ENCODE measurements around the gene NGRN.

The NGRN gene

GRCh38 chr15:90232941-90233386, 32.5 kb upstream of the NGRN start:
- no peak overlapping the region for H4K91ac ChIP-seq (ENCODE audit: low read depth, low read length)
- peak overlapping the region; percentile 40 for H4K8ac ChIP-seq (ENCODE audit: low read depth, low read length)
- no peak overlapping the region for H4K12ac ChIP-seq (ENCODE audit: low read depth, low read length)
- no peak overlapping the region for H3K23ac ChIP-seq (ENCODE audit: low read length)
- DNase-seq: no peak
- no peaks in the 10 kb centered on the region for H3K79me2 ChIP-seq (ENCODE audit: control insufficient read depth, insufficient read depth, low read length, poor library complexity)
- no CpG with 5 or more reads among the region's 9 CpGs for WGBS (ENCODE audit: extremely low coverage, insufficient coverage, insufficient read length)
- H3K4me2 ChIP-seq (ENCODE audit: low read length): peak overlapping the region; percentile 92
- H3K4me1 ChIP-seq (ENCODE audit: control insufficient read depth in 1 of 2, insufficient read depth in 2 of 2, low read length in 2 of 2): peaks cover 2 to 3% of the 10 kb centered on the region in 2 experiments
- H3K14ac ChIP-seq (ENCODE audit: low read length): no peak overlapping the region
- no peak overlapping the region for H2AK5ac ChIP-seq (ENCODE audit: low read length)
- no peak overlapping the region for H3K18ac ChIP-seq (ENCODE audit: low read length)
- H2BK5ac ChIP-seq (ENCODE audit: low read depth, low read length, poor library complexity): no peak overlapping the region
- peaks cover 28 to 29% of the 10 kb centered on the region in 2 experiments for H3K36me3 ChIP-seq (ENCODE audit: control insufficient read depth in 1 of 2, insufficient read depth in 2 of 2, low read length in 2 of 2)
- H3K4ac ChIP-seq (ENCODE audit: low read depth, low read length): no peak overlapping the region
- H3K27me3 ChIP-seq (ENCODE audit: insufficient read depth, low read length): no peaks in the 10 kb centered on the region
- peaks cover 5% of the 10 kb centered on the region for H3K79me1 ChIP-seq (ENCODE audit: low read length)
- peak overlapping the region; percentile 85 for H3K4me3 ChIP-seq (ENCODE audit: low read depth, low read length)
- no peaks in the 10 kb centered on the region for H3K9me3 ChIP-seq (ENCODE audit: insufficient read depth, low read depth, low read length)
- H3K27ac ChIP-seq (ENCODE audit: low read depth, low read length): no peak overlapping the region
- peak overlapping the region; percentile 65 for H2AFZ ChIP-seq (ENCODE audit: insufficient read depth, low read length, poor library complexity)
- no peak overlapping the region for H2BK120ac ChIP-seq (ENCODE audit: insufficient read depth, low read length, poor library complexity)
- peak overlapping the region; percentile 24 for H3K9ac ChIP-seq (ENCODE audit: low read length)
- no peak overlapping the region for H2BK12ac ChIP-seq (ENCODE audit: low read length)

- no peaks in the 10 kb centered on the region for H3K9me3 ChIP-seq (ENCODE audit: insufficient read depth, low read depth, low read length)
- no peak within 1 kb of the TSS for H3K23ac ChIP-seq (ENCODE audit: low read length)
- peak within 1 kb of the TSS; percentile 65 for H2AFZ ChIP-seq (ENCODE audit: insufficient read depth, low read length, poor library complexity)
- H3K27ac ChIP-seq (ENCODE audit: low read depth, low read length): peak within 1 kb of the TSS; percentile 7
- no peaks in the 10 kb centered on the region for H3K27me3 ChIP-seq (ENCODE audit: insufficient read depth, low read length)
- peak; percentile 79 to 97 for DNase-seq
- no peaks in the 10 kb centered on the region for H3K79me2 ChIP-seq (ENCODE audit: control insufficient read depth, insufficient read depth, low read length, poor library complexity)
- H3K36me3 ChIP-seq (ENCODE audit: control insufficient read depth in 1 of 2, insufficient read depth in 2 of 2, low read length in 2 of 2): peaks cover 25 to 26% of the 10 kb centered on the region in 2 experiments
- peak within 1 kb of the TSS; percentile 20 for H4K91ac ChIP-seq (ENCODE audit: low read depth, low read length)
- peak within 1 kb of the TSS; percentile 85 for H3K4me3 ChIP-seq (ENCODE audit: low read depth, low read length)
- H4K8ac ChIP-seq (ENCODE audit: low read depth, low read length): peak within 1 kb of the TSS; percentile 88
- H3K18ac ChIP-seq (ENCODE audit: low read length): peak within 1 kb of the TSS; percentile 70
- peak within 1 kb of the TSS; percentile 22 for H3K14ac ChIP-seq (ENCODE audit: low read length)
- H2BK12ac ChIP-seq (ENCODE audit: low read length): no peak within 1 kb of the TSS
- H2BK5ac ChIP-seq (ENCODE audit: low read depth, low read length, poor library complexity): peak within 1 kb of the TSS; percentile 33
- no peak within 1 kb of the TSS for H2BK120ac ChIP-seq (ENCODE audit: insufficient read depth, low read length, poor library complexity)
- no CpG with 5 or more reads among the region's 63 CpGs for WGBS (ENCODE audit: extremely low coverage, insufficient coverage, insufficient read length)
- peak within 1 kb of the TSS; percentile 45 for H3K9ac ChIP-seq (ENCODE audit: low read length)
- H3K4ac ChIP-seq (ENCODE audit: low read depth, low read length): peak within 1 kb of the TSS; percentile 1
- H3K4me1 ChIP-seq (ENCODE audit: control insufficient read depth in 1 of 2, insufficient read depth in 2 of 2, low read length in 2 of 2): peaks cover 2 to 3% of the 10 kb centered on the region in 2 experiments
- H2AK5ac ChIP-seq (ENCODE audit: low read length): no peak within 1 kb of the TSS
- H4K12ac ChIP-seq (ENCODE audit: low read depth, low read length): peak within 1 kb of the TSS; percentile 55
- H3K4me2 ChIP-seq (ENCODE audit: low read length): peak within 1 kb of the TSS; percentile 92
- H3K79me1 ChIP-seq (ENCODE audit: low read length): peaks cover 5% of the 10 kb centered on the region
Observed at GRCh38 chr15:90233387-90234095, 31.9 kb upstream of the NGRN start, which contains the start of gene CIB1. Gene CIB1, minus strand, starts transcription at chr15:90233941. Its CDS starts 56 bp downstream, at chr15:90233885.

- Histone ChIP-seq H3K27me3 (ENCODE audit: insufficient read depth, low read length) (no peaks in the 10 kb centered on the region), H3K9ac (ENCODE audit: low read length) (peak within 1 kb of the TSS; percentile 45), H2BK120ac (ENCODE audit: insufficient read depth, low read length, poor library complexity) (no peak within 1 kb of the TSS), H3K14ac (ENCODE audit: low read length) (peak within 1 kb of the TSS; percentile 22), H3K23ac (ENCODE audit: low read length) (no peak within 1 kb of the TSS), H2AFZ (ENCODE audit: insufficient read depth, low read length, poor library complexity) (peak within 1 kb of the TSS; percentile 65), H2BK5ac (ENCODE audit: low read depth, low read length, poor library complexity) (peak within 1 kb of the TSS; percentile 33), H3K4ac (ENCODE audit: low read depth, low read length) (peak within 1 kb of the TSS; percentile 1), H2AK5ac (ENCODE audit: low read length) (no peak within 1 kb of the TSS), H3K36me3 (ENCODE audit: control insufficient read depth in 1 of 2, insufficient read depth in 2 of 2, low read length in 2 of 2) (peaks cover 17 to 18% of the 10 kb centered on the region in 2 experiments), H2BK12ac (ENCODE audit: low read length) (no peak within 1 kb of the TSS), H4K91ac (ENCODE audit: low read depth, low read length) (peak within 1 kb of the TSS; percentile 20), H3K79me2 (ENCODE audit: control insufficient read depth, insufficient read depth, low read length, poor library complexity) (no peaks in the 10 kb centered on the region), H3K27ac (ENCODE audit: low read depth, low read length) (peak within 1 kb of the TSS; percentile 7), H3K4me3 (ENCODE audit: low read depth, low read length) (peak within 1 kb of the TSS; percentile 85), H4K12ac (ENCODE audit: low read depth, low read length) (peak within 1 kb of the TSS; percentile 55), H3K9me3 (ENCODE audit: insufficient read depth, low read depth, low read length) (no peaks in the 10 kb centered on the region), H4K8ac (ENCODE audit: low read depth, low read length) (peak within 1 kb of the TSS; percentile 88), H3K18ac (ENCODE audit: low read length) (peak within 1 kb of the TSS; percentile 70), H3K79me1 (ENCODE audit: low read length) (peaks cover 5% of the 10 kb centered on the region), H3K4me1 (ENCODE audit: control insufficient read depth in 1 of 2, insufficient read depth in 2 of 2, low read length in 2 of 2) (peaks cover 2 to 3% of the 10 kb centered on the region in 2 experiments), H3K4me2 (ENCODE audit: low read length) (peak within 1 kb of the TSS; percentile 92)
- WGBS (ENCODE audit: extremely low coverage, insufficient coverage, insufficient read length): no CpG with 5 or more reads among the region's 49 CpGs
- DNase-seq: peak in 1 of 2 donors; percentile 98
Observed at GRCh38 chr15:90234096-90234988, 31.1 kb upstream of the NGRN start, which contains the start of gene GDPGP1. Gene GDPGP1, plus strand, starts transcription at chr15:90234209. Its CDS starts 6,700 bp downstream, at chr15:90240909.

GRCh38 chr15:90239371-90239770, 26.1 kb upstream of the NGRN start:
- H3K27ac ChIP-seq (ENCODE audit: low read depth, low read length): no peak overlapping the region
- H3K23ac ChIP-seq (ENCODE audit: low read length): no peak overlapping the region
- H3K18ac ChIP-seq (ENCODE audit: low read length): no peak overlapping the region
- no peak for DNase-seq
- H2BK12ac ChIP-seq (ENCODE audit: low read length): no peak overlapping the region
- no peak overlapping the region for H4K8ac ChIP-seq (ENCODE audit: low read depth, low read length)
- H2AK5ac ChIP-seq (ENCODE audit: low read length): no peak overlapping the region
- no peak overlapping the region for H3K4ac ChIP-seq (ENCODE audit: low read depth, low read length)
- no peaks in the 10 kb centered on the region for H3K9me3 ChIP-seq (ENCODE audit: insufficient read depth, low read depth, low read length)
- H3K79me2 ChIP-seq (ENCODE audit: control insufficient read depth, insufficient read depth, low read length, poor library complexity): no peaks in the 10 kb centered on the region
- no peak overlapping the region for H2BK5ac ChIP-seq (ENCODE audit: low read depth, low read length, poor library complexity)
- no peak overlapping the region for H2BK120ac ChIP-seq (ENCODE audit: insufficient read depth, low read length, poor library complexity)
- peaks cover 0 to 2% of the 10 kb centered on the region in 2 experiments for H3K4me1 ChIP-seq (ENCODE audit: control insufficient read depth in 1 of 2, insufficient read depth in 2 of 2, low read length in 2 of 2)
- no peak overlapping the region for H3K14ac ChIP-seq (ENCODE audit: low read length)
- no CpG with 5 or more reads among the region's 3 CpGs for WGBS (ENCODE audit: extremely low coverage, insufficient coverage, insufficient read length)
- H3K27me3 ChIP-seq (ENCODE audit: insufficient read depth, low read length): no peaks in the 10 kb centered on the region
- H3K4me3 ChIP-seq (ENCODE audit: low read depth, low read length): no peak overlapping the region
- no peak overlapping the region for H3K9ac ChIP-seq (ENCODE audit: low read length)
- H4K91ac ChIP-seq (ENCODE audit: low read depth, low read length): no peak overlapping the region
- H4K12ac ChIP-seq (ENCODE audit: low read depth, low read length): no peak overlapping the region
- no peak overlapping the region for H3K4me2 ChIP-seq (ENCODE audit: low read length)
- H3K36me3 ChIP-seq (ENCODE audit: control insufficient read depth in 1 of 2, insufficient read depth in 2 of 2, low read length in 2 of 2): peaks cover 2 to 3% of the 10 kb centered on the region in 2 experiments
- no peaks in the 10 kb centered on the region for H3K79me1 ChIP-seq (ENCODE audit: low read length)
- no peak overlapping the region for H2AFZ ChIP-seq (ENCODE audit: insufficient read depth, low read length, poor library complexity)

Measured in trophoblast cell (in vitro differentiated cells and primary cell).